Skeletal muscle cell (primary cell): Measurements from ENCODE around the gene ASCL4.

Source experiments
- DNase-seq: peaks from one replicate; pipeline ENCODE4 v3.0.0-alpha.2; 2010; ENCODE audit warnings: low read depth
- H3K4me3 ChIP-seq: 2 replicates; pipeline ENCODE4 v1.5.1; 2011; ENCODE audit warnings: low read depth, mild to moderate bottlenecking, control low read depth, low read length, moderate library complexity

The ASCL4 gene

DNA sequence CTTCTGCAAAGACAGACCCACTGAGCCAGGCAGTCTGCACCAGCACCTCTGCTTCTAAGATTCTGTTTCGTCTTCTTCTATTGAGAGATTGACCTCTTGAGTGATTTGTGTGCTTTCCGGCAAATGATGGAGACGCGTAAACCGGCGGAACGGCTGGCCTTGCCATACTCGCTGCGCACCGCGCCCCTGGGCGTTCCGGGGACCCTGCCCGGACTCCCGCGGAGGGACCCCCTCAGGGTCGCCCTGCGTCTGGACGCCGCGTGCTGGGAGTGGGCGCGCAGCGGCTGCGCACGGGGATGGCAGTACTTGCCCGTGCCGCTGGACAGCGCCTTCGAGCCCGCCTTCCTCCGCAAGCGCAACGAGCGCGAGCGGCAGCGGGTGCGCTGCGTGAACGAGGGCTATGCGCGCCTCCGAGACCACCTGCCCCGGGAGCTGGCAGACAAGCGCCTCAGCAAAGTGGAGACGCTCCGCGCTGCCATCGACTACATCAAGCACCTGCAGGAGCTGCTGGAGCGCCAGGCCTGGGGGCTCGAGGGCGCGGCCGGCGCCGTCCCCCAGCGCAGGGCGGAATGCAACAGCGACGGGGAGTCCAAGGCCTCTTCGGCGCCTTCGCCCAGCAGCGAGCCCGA is 703 bp downstream of the ASCL4 start:
- DNase-seq = no peak
- H3K4me3 ChIP-seq = no peak overlapping the region

DNA sequence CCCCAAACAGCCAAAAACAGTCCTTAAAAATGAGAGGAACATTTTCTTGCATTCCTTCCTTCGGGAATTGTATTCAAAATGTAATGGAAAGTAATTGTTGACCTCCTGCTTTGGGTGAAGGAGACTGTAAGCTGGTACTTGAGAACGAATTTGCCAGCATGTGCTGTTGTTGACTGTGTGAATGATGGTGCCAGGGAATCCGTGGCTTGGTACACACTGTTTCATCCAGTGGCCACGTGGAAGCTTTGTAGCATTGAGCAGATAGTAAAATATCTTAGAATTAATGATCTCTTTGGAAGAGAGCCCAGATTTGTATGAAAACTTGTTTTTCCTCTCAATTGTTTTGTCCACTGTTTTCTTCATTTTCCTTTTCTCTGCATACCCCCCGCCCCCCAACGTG is 1.7 kb downstream of the ASCL4 start:
- H3K4me3 ChIP-seq = no peak overlapping the region
- no peak for DNase-seq

GRCh38 chr12:107778383-107779025 is 4.0 kb downstream of the ASCL4 start:
- no peak for DNase-seq
- H3K4me3 ChIP-seq = no peak overlapping the region

GRCh38 chr12:107779077-107779831 is 4.8 kb downstream of the ASCL4 start:
- no peak for DNase-seq

GRCh38 chr12:107780298-107780697 is 5.8 kb downstream of the ASCL4 start:
- DNase-seq = no peak
- H3K4me3 ChIP-seq = no peak overlapping the region

More at GRCh38 chr12:107779077-107779831, 4.8 kb downstream of the ASCL4 start:
- H3K4me3 ChIP-seq = no peak overlapping the region

GRCh38 chr12:107782067-107782466 is 7.6 kb downstream of the ASCL4 start:
- H3K4me3 ChIP-seq = no peak overlapping the region
- no peak for DNase-seq

DNA sequence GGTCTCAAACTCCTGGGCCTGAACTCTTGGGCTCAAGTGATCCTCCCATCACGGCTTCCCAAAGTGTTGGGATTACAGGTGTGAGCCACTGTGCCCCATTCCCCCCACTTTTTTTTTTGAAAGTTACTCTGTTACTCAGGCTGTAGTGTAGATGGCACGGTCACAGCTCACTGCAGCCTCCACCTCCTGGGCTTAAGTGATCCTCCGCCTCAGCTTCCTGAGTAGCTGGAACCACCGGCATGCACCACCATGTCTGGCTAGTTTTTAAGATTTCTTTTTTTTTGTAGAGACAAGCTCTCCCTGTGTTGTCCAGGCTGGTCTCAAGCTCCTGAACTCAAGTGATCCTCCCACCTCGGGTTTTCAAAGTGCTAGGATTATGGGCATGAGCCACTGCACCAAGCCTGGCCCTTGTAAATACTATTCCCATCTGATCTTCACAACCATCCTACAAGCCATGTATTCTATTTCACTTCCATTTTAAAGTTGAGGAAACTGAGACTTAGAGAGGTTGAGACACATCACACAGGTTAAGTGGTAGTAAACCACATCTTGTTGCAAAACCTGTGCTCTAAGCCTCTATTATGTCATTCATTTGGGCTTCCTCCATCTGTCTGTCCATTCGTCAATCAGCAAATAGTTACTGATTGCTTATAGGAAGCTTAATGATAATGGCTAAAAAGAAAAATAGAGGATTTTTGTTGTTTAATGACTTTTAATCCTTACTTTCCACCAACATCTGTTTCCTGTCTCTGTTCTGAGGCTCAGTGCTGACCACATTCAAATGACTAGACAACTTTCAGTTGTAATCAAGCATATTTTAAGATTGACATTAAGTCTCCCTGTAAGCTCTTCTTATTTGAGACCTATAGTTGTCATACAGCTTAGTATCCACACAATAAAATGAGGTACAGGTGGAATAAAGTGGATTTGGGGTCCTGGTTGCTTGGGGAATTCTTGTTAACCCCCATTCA is 9.2 kb downstream of the ASCL4 start:
- no peak overlapping the region for H3K4me3 ChIP-seq
- no peak for DNase-seq

DNA sequence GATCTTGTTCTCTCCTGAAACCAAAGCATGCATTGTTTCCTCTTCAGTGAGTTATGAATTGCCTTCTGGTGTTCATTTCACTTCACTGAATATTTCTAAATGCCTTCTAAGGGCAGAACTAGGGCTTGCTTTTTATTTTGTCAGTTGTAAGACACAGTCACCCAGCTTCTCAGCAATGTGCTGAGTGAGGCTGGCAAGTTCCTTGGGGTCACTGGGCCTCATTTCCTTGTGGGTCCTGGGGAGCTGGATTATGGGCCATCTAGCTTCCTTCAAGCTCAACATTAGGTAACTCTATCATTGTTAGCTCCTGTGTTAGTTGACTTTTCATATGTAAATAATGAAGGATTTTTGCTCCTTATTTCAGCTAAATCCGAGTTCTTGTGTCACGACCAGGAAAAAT is 13.8 kb downstream of the ASCL4 start:
- DNase-seq = no peak

GRCh38 chr12:107788690-107789458 is 14.4 kb downstream of the ASCL4 start:
- DNase-seq = no peak
- H3K4me3 ChIP-seq = no peak overlapping the region

More for the DNA sequence above, 13.8 kb downstream of the ASCL4 start:
- no peak overlapping the region for H3K4me3 ChIP-seq

DNA sequence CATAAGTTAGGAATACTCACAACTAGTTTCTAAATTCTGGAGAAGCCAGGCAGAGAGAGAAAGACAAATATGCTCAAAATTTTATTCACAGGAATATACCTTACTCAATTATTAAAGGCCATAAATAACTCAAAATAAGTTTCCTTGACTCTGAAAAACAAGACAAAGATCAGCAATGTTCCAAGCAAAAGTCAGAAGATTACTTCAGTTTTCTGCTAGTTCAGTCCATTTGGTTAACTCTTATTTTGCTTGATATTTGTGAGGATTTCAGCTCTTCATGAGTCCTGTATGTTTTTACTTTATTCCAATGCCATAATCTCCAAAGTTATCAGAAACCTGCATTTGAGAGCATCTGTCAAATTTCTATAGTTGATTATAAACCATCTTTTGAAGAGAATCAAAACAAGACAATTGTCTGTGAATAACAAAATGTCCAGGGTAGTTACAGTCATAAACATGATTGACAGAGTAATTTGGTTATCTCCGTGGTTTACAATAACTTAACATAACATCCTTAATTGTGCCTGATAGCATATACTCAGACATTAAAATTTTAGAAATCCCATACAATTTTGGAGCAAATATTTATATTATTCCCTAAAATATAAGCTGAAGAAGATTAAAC is 17.1 kb downstream of the ASCL4 start:
- no peak for DNase-seq
- no peak overlapping the region for H3K4me3 ChIP-seq

- no peak overlapping the region for H3K4me3 ChIP-seq
- no peak for DNase-seq
Measured at GRCh38 chr12:107794451-107794850, 19.9 kb downstream of the ASCL4 start.

DNA sequence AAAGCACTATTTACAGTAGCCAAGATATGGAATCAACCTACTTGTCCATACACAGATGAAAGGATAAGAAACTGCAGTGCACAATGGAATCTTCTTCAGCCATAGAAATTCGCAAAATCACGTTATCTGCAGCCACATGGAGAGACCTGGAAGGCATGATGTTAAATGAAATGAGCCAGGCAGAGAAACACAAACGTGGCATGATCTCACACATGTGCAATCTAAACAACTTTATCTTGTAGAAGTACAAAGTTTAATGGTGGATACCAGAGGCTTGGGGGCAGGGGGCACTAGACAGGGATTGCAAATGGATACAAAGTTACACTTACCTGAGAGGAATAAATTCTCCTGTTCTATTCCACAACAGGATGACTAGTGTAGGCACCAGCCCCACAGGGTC is 24.1 kb downstream of the ASCL4 start:
- DNase-seq = no peak
- H3K4me3 ChIP-seq = no peak overlapping the region

DNA sequence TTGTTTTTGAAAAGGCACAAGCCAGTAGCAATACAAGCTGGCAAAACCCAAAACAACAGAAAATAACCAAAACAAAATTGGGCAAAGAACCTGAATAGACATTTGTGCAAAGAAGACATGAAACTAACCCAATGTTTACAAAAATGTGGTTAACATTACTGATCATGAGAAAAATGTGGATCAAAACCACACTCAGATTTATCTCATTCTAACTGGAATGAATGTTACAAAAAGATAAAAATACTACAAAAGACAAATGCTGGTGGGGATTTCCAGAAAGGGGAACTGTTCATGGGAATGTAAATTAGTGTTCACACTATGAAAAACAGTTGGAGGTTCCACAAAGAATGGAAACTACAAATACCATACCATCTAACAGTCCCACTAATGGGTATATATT is 26.6 kb downstream of the ASCL4 start:
- no peak for DNase-seq
- H3K4me3 ChIP-seq = no peak overlapping the region

- DNase-seq = no peak
- H3K4me3 ChIP-seq = no peak overlapping the region
Measured at GRCh38 chr12:107803092-107803491, 28.6 kb downstream of the ASCL4 start.

DNA sequence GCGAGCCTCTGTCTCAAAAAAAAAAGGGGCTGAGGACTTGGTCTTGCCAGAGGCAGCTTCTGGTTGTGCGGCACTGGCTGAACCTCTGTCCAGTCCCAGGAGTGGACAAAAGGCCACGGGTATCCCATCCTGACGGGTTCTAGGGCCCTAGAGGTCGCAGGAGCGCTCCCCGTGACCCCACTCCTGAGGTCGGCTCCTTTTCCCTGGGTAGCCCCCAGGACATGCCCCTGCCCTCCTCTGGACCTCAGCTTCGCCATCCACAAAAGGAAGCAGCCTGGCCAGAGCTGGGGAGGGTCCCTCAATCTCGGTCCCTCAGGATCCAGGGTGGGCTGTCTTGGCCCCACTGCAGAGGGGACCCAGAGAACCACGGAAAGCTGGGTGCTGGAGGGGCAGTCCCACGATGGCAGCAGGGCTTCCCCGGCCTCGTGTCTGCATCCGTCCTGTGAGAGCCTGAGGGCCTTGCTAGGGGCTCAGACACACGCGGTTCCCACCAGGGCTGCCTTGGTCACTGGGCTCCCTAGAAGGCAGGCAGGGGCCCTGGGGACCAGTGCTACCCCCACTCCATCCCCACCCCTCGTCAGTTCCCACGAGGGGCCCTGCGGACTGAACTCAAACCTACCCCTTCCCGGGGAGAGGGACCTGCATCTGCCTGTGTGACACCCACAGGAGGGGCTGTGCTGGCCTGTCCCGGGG is 31.1 kb downstream of the ASCL4 start:
- no peak for DNase-seq
- no peak overlapping the region for H3K4me3 ChIP-seq

DNA sequence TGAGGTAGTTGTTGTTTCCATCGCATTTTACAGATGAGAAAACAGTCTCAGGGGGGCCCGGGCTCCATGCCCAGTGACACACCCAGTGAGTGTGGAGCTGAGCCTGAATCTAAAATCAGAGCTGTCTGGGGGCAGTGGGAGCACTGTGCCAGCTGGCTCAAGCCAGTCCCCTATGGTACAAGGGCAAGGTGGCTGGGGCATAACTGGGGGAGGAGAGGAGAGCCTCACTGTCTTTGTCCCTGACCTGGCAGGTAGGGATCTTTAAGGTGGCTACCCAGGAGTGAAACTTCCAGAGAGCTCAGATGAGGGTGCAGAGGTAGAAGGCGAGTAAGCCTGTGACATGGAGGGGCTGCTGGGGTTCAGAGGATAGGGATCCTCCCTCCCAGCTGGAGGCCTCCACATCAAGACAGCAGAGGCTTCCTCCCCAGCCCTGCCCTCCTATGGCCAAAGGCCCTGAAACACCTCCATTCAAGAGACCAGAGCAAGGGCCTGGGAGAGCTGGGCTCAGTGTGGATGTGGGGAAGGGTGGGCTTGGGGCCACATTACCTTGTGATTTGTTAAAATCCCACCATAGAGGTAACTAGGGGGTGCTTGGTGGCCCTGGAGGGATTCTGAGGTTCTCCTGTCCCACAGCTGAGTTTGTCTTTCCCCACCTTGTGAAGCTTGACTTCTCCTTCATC is 33.1 kb downstream of the ASCL4 start:
- DNase-seq = no peak
- H3K4me3 ChIP-seq = no peak overlapping the region

DNA sequence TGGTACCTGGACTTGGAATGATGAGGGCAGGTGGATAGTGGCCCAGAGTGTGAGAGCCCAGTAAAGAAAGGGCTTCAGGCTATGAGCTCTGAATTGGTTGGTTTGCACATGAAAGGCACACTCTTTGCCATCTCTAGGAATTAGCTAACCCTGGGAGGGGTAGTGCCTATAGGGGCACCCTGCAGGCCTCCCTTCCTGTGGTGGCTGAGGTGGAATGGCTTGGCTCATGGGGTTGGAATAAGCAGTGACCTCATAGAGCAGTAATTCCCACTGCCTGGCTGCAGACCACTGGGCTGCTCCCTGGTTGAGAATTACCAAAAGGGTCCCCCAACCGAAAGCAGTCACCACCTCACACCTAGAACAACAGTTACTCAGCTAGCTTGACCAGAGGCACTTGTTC is 42.7 kb downstream of the ASCL4 start:
- H3K4me3 ChIP-seq = no peak overlapping the region
- no peak for DNase-seq
